ENCODE measurements around the gene ZFP36L2.

Gene ZFP36L2

DNA sequence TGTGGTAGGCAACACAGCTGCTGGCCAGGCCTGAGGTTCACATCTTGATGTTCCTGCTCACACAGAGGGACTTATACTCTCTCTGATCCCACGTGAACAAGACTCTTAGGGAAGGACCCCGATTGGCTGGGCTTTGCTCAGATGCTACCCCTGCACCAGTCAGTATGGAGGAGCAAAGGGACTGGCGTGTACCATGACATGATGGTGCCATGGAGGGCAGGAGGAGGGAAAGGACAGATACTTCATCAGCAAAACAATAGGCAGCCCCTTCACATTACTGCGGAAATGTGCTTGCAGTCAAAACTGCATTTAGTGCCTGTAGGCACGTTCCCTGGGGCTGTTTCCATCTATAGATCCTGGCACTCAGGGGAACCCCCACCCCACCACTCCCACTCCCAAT lies 42.7 kb downstream of the ZFP36L2 start:
- H3K4me3 ChIP-seq (ENCODE audit: low read length), result no peak overlapping the region
- no peaks in the 10 kb centered on the region for H3K36me3 ChIP-seq (ENCODE audit: control insufficient read depth, insufficient read depth, low read length)
- no peak overlapping the region for H3K27ac ChIP-seq (ENCODE audit: low read depth, low read length)
- H4K8ac ChIP-seq (ENCODE audit: low read depth, low read length), result no peak overlapping the region
- no peak overlapping the region for H2BK5ac ChIP-seq (ENCODE audit: low read length)
- H3K27me3 ChIP-seq (ENCODE audit: insufficient read depth, low read length, poor library complexity), result no peaks in the 10 kb centered on the region
- H3K9ac ChIP-seq (ENCODE audit: low read length), result no peak overlapping the region
- H4K5ac ChIP-seq (ENCODE audit: low read length), result no peak overlapping the region
- H3K4ac ChIP-seq (ENCODE audit: low read depth, low read length), result no peak overlapping the region
- no peaks in the 10 kb centered on the region for H3K79me1 ChIP-seq (ENCODE audit: low read length)
- H2BK120ac ChIP-seq (ENCODE audit: low read depth, low read length), result no peak overlapping the region
- H3K4me1 ChIP-seq (ENCODE audit: control insufficient read depth, low read depth, low read length), result peaks cover 1% of the 10 kb centered on the region
- DNase-seq, result no peak
- no peak overlapping the region for H2BK15ac ChIP-seq (replicated peaks; ENCODE audit: low read depth)
- no peak overlapping the region for H3K18ac ChIP-seq (ENCODE audit: low read length)
- no peak overlapping the region for H3K56ac ChIP-seq (ENCODE audit: low read length)
- no peak overlapping the region for H3K23ac ChIP-seq (ENCODE audit: low read length)
- no peaks in the 10 kb centered on the region for H3K79me2 ChIP-seq (ENCODE audit: control insufficient read depth, insufficient read depth, low read length)
- no peak overlapping the region for H3K4me2 ChIP-seq (ENCODE audit: low read length)
- H2AK5ac ChIP-seq (ENCODE audit: low read length), result no peak overlapping the region
- whole genome bisulfite sequencing (ENCODE audit: extremely low coverage, insufficient coverage, low lambda C conversion rate), result no CpG with 5 or more reads among the region's 5 CpGs

DNA sequence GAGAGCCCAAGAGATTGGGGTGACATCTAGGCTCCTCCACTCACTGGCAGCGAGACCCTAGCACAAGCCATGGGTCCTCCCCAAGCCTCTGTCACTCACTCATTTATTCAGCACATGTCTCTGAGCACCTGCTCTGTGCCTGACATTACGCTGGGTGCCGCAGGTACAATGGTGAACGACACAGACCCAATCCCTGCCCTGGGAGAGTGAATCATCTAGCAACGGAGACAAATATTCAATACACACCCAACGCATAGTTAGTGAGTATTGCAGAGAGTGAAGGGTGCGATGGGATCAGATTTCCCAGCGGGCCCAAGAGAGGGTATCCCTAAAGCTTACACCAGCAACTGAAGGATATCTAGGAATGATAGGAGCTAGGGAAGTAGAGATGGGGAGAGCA lies 45.5 kb downstream of the ZFP36L2 start:
- Histone ChIP-seq H3K4me3 (ENCODE audit: low read length) (no peak overlapping the region), H3K27ac (ENCODE audit: low read depth, low read length) (peak overlapping the region; percentile 68), H3K56ac (ENCODE audit: low read length) (peak overlapping the region; percentile 80), H3K79me2 (ENCODE audit: control insufficient read depth, insufficient read depth, low read length) (no peaks in the 10 kb centered on the region), H2BK5ac (ENCODE audit: low read length) (peak overlapping the region; percentile 56), H3K9ac (ENCODE audit: low read length) (no peak overlapping the region), H2AK5ac (ENCODE audit: low read length) (peak overlapping the region; percentile 41), H3K4me2 (ENCODE audit: low read length) (no peak overlapping the region), H2BK15ac (replicated peaks; ENCODE audit: low read depth) (no peak overlapping the region), H4K8ac (ENCODE audit: low read depth, low read length) (no peak overlapping the region), H3K4me1 (ENCODE audit: control insufficient read depth, low read depth, low read length) (peaks cover 8% of the 10 kb centered on the region), H3K18ac (ENCODE audit: low read length) (peak overlapping the region; percentile 55), H3K36me3 (ENCODE audit: control insufficient read depth, insufficient read depth, low read length) (no peaks in the 10 kb centered on the region), H3K27me3 (ENCODE audit: insufficient read depth, low read length, poor library complexity) (no peaks in the 10 kb centered on the region), H3K79me1 (ENCODE audit: low read length) (no peaks in the 10 kb centered on the region), H3K23ac (ENCODE audit: low read length) (no peak overlapping the region), H3K4ac (ENCODE audit: low read depth, low read length) (peak overlapping the region; percentile 86), H2BK120ac (ENCODE audit: low read depth, low read length) (no peak overlapping the region), H4K5ac (ENCODE audit: low read length) (no peak overlapping the region)
- no peak for DNase-seq
- WGBS (ENCODE audit: extremely low coverage, insufficient coverage, low lambda C conversion rate), result no CpG with 5 or more reads among the region's 8 CpGs

DNA sequence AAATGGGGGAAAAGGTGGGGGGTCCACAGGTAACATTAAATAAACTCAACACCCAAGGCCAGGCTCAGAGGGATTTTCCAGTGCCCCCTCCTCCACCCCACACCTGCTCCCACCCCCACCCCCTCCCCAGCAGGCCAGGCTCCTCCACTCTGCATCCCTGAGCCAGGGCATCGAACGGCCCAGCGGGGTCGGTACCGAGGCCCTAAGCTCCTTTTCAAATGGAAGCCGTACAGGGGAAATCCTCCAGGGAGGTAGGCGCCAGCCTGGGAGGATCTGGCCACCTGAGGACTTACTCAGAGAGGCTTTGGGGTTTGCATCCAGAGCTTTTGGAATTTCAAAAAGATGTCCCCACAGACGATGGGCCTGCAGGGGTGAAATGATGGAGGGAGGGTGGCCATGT lies 46.5 kb downstream of the ZFP36L2 start:
- Histone ChIP-seq H3K4me1 (ENCODE audit: control insufficient read depth, low read depth, low read length) (peaks cover 8% of the 10 kb centered on the region), H3K27ac (ENCODE audit: low read depth, low read length) (peak overlapping the region; percentile 76), H3K79me1 (ENCODE audit: low read length) (no peaks in the 10 kb centered on the region), H3K56ac (ENCODE audit: low read length) (peak overlapping the region; percentile 80), H3K27me3 (ENCODE audit: insufficient read depth, low read length, poor library complexity) (no peaks in the 10 kb centered on the region), H2BK120ac (ENCODE audit: low read depth, low read length) (peak overlapping the region; percentile 82), H3K4me2 (ENCODE audit: low read length) (no peak overlapping the region), H4K8ac (ENCODE audit: low read depth, low read length) (no peak overlapping the region), H4K5ac (ENCODE audit: low read length) (no peak overlapping the region), H3K79me2 (ENCODE audit: control insufficient read depth, insufficient read depth, low read length) (no peaks in the 10 kb centered on the region), H2AK5ac (ENCODE audit: low read length) (no peak overlapping the region), H3K9ac (ENCODE audit: low read length) (peak overlapping the region; percentile 11), H3K36me3 (ENCODE audit: control insufficient read depth, insufficient read depth, low read length) (no peaks in the 10 kb centered on the region), H2BK15ac (replicated peaks; ENCODE audit: low read depth) (no peak overlapping the region), H3K23ac (ENCODE audit: low read length) (no peak overlapping the region), H3K4me3 (ENCODE audit: low read length) (no peak overlapping the region), H2BK5ac (ENCODE audit: low read length) (peak overlapping the region; percentile 51), H3K4ac (ENCODE audit: low read depth, low read length) (peak overlapping the region; percentile 46), H3K18ac (ENCODE audit: low read length) (peak overlapping the region; percentile 55)
- WGBS (ENCODE audit: extremely low coverage, insufficient coverage, low lambda C conversion rate), result no CpG with 5 or more reads among the region's 8 CpGs
- peak; percentile 65 for DNase-seq

DNA sequence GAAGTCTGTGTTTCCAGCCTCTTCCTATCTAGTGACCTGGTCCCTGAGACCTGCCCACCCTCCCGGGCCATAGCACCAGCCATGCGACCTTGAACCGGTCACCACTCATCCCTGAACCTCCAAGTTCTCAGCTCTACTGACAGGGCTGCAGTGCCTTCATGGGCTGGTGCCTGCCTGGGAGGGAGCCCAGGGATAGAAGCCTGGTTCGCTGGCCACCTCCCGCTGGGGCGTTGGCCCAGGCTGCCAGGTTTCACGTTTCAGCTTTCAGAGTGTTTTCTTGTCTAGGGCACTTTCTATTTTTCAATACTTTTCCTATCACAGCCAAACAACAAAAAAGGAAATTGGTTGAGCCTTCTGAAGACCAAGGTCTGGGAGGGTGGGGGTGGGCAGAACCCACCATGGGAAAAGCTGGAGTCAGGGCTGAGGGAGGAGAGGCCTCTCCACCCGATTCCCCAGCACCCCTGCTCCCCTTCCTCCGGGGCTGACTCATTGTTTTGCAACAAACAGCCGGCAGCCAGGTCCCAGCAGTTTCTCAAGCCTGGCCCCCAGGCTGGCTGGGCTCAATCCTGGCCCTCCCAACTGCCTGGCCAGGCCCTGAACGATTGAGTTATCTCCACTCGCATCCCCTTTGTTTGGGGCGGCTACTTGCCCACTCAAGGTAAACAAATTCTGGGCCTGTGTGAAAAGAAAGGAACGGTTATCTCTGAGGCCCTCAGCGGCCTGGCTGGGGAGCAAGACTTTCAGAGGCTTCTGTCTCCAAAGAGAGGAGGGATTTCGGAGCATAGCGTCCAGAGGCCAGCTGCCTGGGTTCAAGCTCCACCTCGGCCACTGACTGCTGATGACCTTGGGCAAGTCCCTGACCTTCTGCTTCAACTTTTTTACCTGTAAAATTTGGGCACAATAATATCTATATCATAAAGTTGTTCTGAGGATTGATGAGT lies 47.5 kb downstream of the ZFP36L2 start:
- Histone ChIP-seq H3K27me3 (ENCODE audit: insufficient read depth, low read length, poor library complexity) (no peaks in the 10 kb centered on the region), H3K23ac (ENCODE audit: low read length) (no peak overlapping the region), H3K9ac (ENCODE audit: low read length) (peak overlapping the region; percentile 54), H3K18ac (ENCODE audit: low read length) (peak overlapping the region; percentile 55), H3K79me1 (ENCODE audit: low read length) (no peaks in the 10 kb centered on the region), H3K4me2 (ENCODE audit: low read length) (no peak overlapping the region), H4K5ac (ENCODE audit: low read length) (no peak overlapping the region), H3K4me1 (ENCODE audit: control insufficient read depth, low read depth, low read length) (peaks cover 8% of the 10 kb centered on the region), H3K56ac (ENCODE audit: low read length) (peak overlapping the region; percentile 63), H3K27ac (ENCODE audit: low read depth, low read length) (peak overlapping the region; percentile 76), H2BK120ac (ENCODE audit: low read depth, low read length) (peak overlapping the region; percentile 40), H3K36me3 (ENCODE audit: control insufficient read depth, insufficient read depth, low read length) (no peaks in the 10 kb centered on the region), H4K8ac (ENCODE audit: low read depth, low read length) (no peak overlapping the region), H2AK5ac (ENCODE audit: low read length) (no peak overlapping the region), H3K79me2 (ENCODE audit: control insufficient read depth, insufficient read depth, low read length) (no peaks in the 10 kb centered on the region), H2BK15ac (replicated peaks; ENCODE audit: low read depth) (peak overlapping the region; percentile 3), H2BK5ac (ENCODE audit: low read length) (peak overlapping the region; percentile 93), H3K4ac (ENCODE audit: low read depth, low read length) (peak overlapping the region; percentile 73), H3K4me3 (ENCODE audit: low read length) (no peak overlapping the region)
- WGBS (ENCODE audit: extremely low coverage, insufficient coverage, low lambda C conversion rate), result no CpG with 5 or more reads among the region's 18 CpGs
- peak; percentile 97 for DNase-seq

DNA sequence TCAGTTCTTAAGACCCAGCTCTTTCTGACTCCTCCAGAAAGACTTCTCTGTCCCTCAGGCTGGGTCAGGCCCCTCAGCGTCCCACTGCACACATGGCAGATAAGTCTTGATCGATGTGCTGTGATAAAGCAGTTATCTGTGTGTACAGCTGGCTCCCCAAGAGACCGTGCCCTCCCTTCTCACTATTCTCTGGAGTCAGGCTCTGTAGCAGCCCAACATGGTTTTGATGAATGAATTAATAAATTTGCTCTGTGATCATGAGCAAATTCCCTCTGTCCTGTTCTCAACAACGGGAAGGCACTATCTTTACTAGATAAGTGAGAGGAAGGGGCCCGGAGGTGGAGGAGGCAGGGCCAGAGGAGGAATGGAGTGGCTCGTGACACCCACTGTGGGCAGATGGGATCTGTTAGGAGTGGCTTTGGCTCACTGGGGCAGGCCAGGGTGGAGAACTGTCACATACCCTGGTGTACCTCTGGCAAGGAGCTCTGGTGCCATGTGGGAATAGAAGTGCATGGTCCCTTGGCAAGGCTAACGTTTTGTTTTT lies 48.3 kb downstream of the ZFP36L2 start:
- no CpG with 5 or more reads among the region's 7 CpGs for whole genome bisulfite sequencing (ENCODE audit: extremely low coverage, insufficient coverage, low lambda C conversion rate)
- peak overlapping the region; percentile 76 for H3K27ac ChIP-seq (ENCODE audit: low read depth, low read length)

More for the DNA sequence above, 48.3 kb downstream of the ZFP36L2 start:
- H2BK5ac ChIP-seq (ENCODE audit: low read length), result peak overlapping the region; percentile 93
- H4K5ac ChIP-seq (ENCODE audit: low read length), result no peak overlapping the region
- no peak overlapping the region for H2AK5ac ChIP-seq (ENCODE audit: low read length)
- peak overlapping the region; percentile 3 for H2BK15ac ChIP-seq (replicated peaks; ENCODE audit: low read depth)
- H3K36me3 ChIP-seq (ENCODE audit: control insufficient read depth, insufficient read depth, low read length), result no peaks in the 10 kb centered on the region
- H3K56ac ChIP-seq (ENCODE audit: low read length), result peak overlapping the region; percentile 63
- H3K79me1 ChIP-seq (ENCODE audit: low read length), result no peaks in the 10 kb centered on the region
- DNase-seq, result no peak
- no peak overlapping the region for H3K23ac ChIP-seq (ENCODE audit: low read length)
- H3K27me3 ChIP-seq (ENCODE audit: insufficient read depth, low read length, poor library complexity), result no peaks in the 10 kb centered on the region
- H3K4me3 ChIP-seq (ENCODE audit: low read length), result no peak overlapping the region
- no peak overlapping the region for H3K4me2 ChIP-seq (ENCODE audit: low read length)
- H2BK120ac ChIP-seq (ENCODE audit: low read depth, low read length), result peak overlapping the region; percentile 46
- no peak overlapping the region for H4K8ac ChIP-seq (ENCODE audit: low read depth, low read length)
- H3K18ac ChIP-seq (ENCODE audit: low read length), result peak overlapping the region; percentile 55
- H3K4ac ChIP-seq (ENCODE audit: low read depth, low read length), result peak overlapping the region; percentile 89
- peaks cover 8% of the 10 kb centered on the region for H3K4me1 ChIP-seq (ENCODE audit: control insufficient read depth, low read depth, low read length)
- peak overlapping the region; percentile 54 for H3K9ac ChIP-seq (ENCODE audit: low read length)
- H3K79me2 ChIP-seq (ENCODE audit: control insufficient read depth, insufficient read depth, low read length), result no peaks in the 10 kb centered on the region

Data from mesendoderm (in vitro differentiated cells).